ENCODE data around the gene PGGHG.

DNA sequence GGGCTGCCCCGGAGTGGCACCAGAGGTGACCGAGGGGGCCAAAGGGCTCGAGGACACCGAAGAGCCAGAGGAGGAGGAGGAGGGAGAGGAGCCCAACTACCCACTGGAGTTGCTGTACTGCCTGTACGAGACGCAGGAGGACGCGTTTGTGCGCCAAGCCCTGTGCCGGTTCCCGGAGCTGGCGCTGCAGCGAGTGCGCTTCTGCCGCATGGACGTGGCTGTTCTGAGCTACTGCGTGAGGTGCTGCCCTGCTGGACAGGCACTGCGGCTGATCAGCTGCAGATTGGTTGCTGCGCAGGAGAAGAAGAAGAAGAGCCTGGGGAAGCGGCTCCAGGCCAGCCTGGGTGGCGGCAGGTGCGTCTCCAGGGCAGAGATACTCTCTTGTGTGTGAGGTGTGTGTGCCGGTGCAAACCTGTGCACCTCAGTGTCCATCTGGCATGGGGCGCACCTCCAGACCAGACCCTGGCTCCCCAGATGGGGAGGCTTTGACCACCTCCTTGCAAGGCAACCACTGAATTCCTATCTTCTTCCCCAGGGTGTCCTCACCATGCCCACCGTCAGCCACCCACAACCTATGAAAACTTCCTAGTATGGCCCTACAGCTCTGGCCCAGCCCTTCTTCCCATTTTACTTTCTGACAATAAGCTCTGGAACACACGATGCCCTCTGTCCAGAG, 7.3 kb upstream of the PGGHG start:
- TF ChIP-seq, protein P1, sequence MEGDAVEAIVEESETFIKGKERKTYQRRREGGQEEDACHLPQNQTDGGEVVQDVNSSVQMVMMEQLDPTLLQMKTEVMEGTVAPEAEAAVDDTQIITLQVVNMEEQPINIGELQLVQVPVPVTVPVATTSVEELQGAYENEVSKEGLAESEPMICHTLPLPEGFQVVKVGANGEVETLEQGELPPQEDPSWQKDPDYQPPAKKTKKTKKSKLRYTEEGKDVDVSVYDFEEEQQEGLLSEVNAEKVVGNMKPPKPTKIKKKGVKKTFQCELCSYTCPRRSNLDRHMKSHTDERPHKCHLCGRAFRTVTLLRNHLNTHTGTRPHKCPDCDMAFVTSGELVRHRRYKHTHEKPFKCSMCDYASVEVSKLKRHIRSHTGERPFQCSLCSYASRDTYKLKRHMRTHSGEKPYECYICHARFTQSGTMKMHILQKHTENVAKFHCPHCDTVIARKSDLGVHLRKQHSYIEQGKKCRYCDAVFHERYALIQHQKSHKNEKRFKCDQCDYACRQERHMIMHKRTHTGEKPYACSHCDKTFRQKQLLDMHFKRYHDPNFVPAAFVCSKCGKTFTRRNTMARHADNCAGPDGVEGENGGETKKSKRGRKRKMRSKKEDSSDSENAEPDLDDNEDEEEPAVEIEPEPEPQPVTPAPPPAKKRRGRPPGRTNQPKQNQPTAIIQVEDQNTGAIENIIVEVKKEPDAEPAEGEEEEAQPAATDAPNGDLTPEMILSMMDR (IDR thresholded peaks at IDR 0.05): no peak
- no peak for TF ChIP-seq POLR2A (IDR thresholded peaks at IDR 0.05)
- TF ChIP-seq POLR2AphosphoS5 (IDR thresholded peaks at IDR 0.05): no peak

All from sigmoid colon (tissue), 4 donors.